GM12878 (cell line): ENCODE data around the gene EFCAB13. TPM values are rescaled to one million over a fixed set of nuclear protein-coding genes. Genes with fewer than 3 reads are reported as not detected.

ENCODE experiments used
- ATAC-seq: fragments of 200-7000 bp; cut with Tn5 transposase; 3 replicates; pipeline ENCODE4 v1.9.1; 2020; ENCODE audit warnings: mild to moderate bottlenecking, moderate library complexity
- BruUV-seq: library from RNA; stranded (reverse); fragments of 400-500 nt; replicated peaks from 2 replicates; lab custom pipeline; 2021; lab: Mats Ljungman, UMichigan
- CTCF ChIA-PET: fragments of 300-600 bp; sonication (Branson Sonifier 250); formaldehyde crosslinking; extraction: SDS; loops from one replicate; lab custom pipeline; 2021; ENCODE audit warnings: inconsistent platforms; lab: Yijun Ruan, JAX
- POLR2A ChIA-PET: fragments of 350-600 bp; formaldehyde crosslinking; extraction: SDS; loops from one replicate; lab custom pipeline; 2021; ENCODE audit warnings: inconsistent platforms; lab: Charles Lee
- RAD21 ChIA-PET: fragments of 300-600 bp; sonication (Branson Sonifier 250); formaldehyde crosslinking; loops from one replicate; lab custom pipeline; 2023; ENCODE audit warnings: antibody characterized with exemption; ENCODE audit not compliant: unreplicated experiment; lab: Charles Lee
- SMC1A ChIA-PET: fragments of 300-600 bp; sonication (Branson Sonifier 250); formaldehyde crosslinking; loops from one replicate; lab custom pipeline; 2023; ENCODE audit not compliant: unreplicated experiment, uncharacterized antibody; lab: Charles Lee
- DNase-seq: peaks from one replicate; pipeline ENCODE4 v3.0.0-alpha.2; 2011; ENCODE audit warnings: low read depth, low spot score
- FAIRE-seq: peaks from 3 replicates; lab custom pipeline; 2011; peaks lifted over from hg19 to GRCh38; lab: Jason Lieb, UNC
- H2AFZ ChIP-seq: 2 replicates; pipeline ENCODE4 v1.6.0; 2011; ENCODE audit warnings: low read depth, low read length, control low read depth; ENCODE audit not compliant: control insufficient read depth
- H3K27ac ChIP-seq: 2 replicates; pipeline ENCODE4 v1.5.1; 2011; ENCODE audit warnings: control low read depth; ENCODE audit not compliant: control insufficient read depth, insufficient read depth
- H3K27me3 ChIP-seq, 2 experiments: replicated peaks in 1 of 2; 2 replicates each; pipeline versions ENCODE4 v1.6.0 to v1.6.1; 2011; ENCODE audit warnings: low read length in 1 of 2; ENCODE audit not compliant: control insufficient read depth in 2 of 2, insufficient read depth in 2 of 2
- H3K36me3 ChIP-seq, 2 experiments: 2 replicates each; pipeline ENCODE4 v1.5.1; 2011; ENCODE audit warnings: low read length in 1 of 2; ENCODE audit not compliant: control insufficient read depth in 2 of 2, insufficient read depth in 2 of 2
- H3K4me1 ChIP-seq: 2 replicates; pipeline ENCODE4 v1.6.1; 2011; ENCODE audit warnings: mild to moderate bottlenecking, low read length, moderate library complexity, mixed read lengths; ENCODE audit not compliant: control insufficient read depth, insufficient read depth
- H3K4me2 ChIP-seq: 2 replicates; pipeline ENCODE4 v1.6.0; 2011; ENCODE audit warnings: control low read depth; ENCODE audit not compliant: control insufficient read depth, insufficient read depth
- H3K4me3 ChIP-seq: fragments of 200-600 bp; sonication (generic); 2 replicates; pipeline ENCODE4 v1.5.1; 2016
- H3K79me2 ChIP-seq: 2 replicates; pipeline ENCODE4 v1.6.0; 2011; ENCODE audit warnings: low read length; ENCODE audit not compliant: control insufficient read depth, insufficient read depth
- H3K9ac ChIP-seq: 2 replicates; pipeline ENCODE4 v1.8.0; 2011; ENCODE audit warnings: low read length, control low read depth, mixed read lengths; ENCODE audit not compliant: control insufficient read depth, insufficient read depth
- H3K9me3 ChIP-seq: replicated peaks from 3 replicates; pipeline ENCODE4 v1.5.1; 2011; ENCODE audit warnings: mild to moderate bottlenecking, low read length; ENCODE audit not compliant: control insufficient read depth, insufficient read depth
- H4K20me1 ChIP-seq: 2 replicates; pipeline ENCODE4 v1.6.0; 2011; ENCODE audit not compliant: control insufficient read depth, insufficient read depth
- ASH2L ChIP-seq: fragments of 300-600, 200-600 bp; sonication (generic); IDR thresholded peaks from 2 replicates; pipeline ENCODE4 v1.6.1; 2017; ENCODE audit warnings: low read depth, mild to moderate bottlenecking, borderline replicate concordance
- EZH2 ChIP-seq: IDR thresholded peaks from 2 replicates; pipeline ENCODE4 v1.6.1; 2012; ENCODE audit warnings: low read depth, mild to moderate bottlenecking, control low read depth, inconsistent platforms, low read length, borderline replicate concordance; ENCODE audit not compliant: control insufficient read depth
- HDAC6 ChIP-seq: fragments of 200-600 bp; sonication (generic); IDR thresholded peaks from one replicate; pipeline ENCODE4 v1.8.0; 2017; ENCODE audit warnings: antibody characterized with exemption; ENCODE audit not compliant: unreplicated experiment
- HSF1 ChIP-seq: fragments of 150-350 bp; IDR thresholded peaks from 2 replicates; pipeline ENCODE4 v1.6.1; 2014; ENCODE audit warnings: mild to moderate bottlenecking, low read depth, low read length
- NFXL1 ChIP-seq: fragments of 450-650 bp; IDR thresholded peaks from 2 replicates; pipeline ENCODE4 v1.6.1; 2017; ENCODE audit warnings: antibody characterized with exemption, mild to moderate bottlenecking, borderline replicate concordance
- NFYB ChIP-seq: IDR thresholded peaks from 2 replicates; pipeline ENCODE4 v1.6.1; 2011; ENCODE audit warnings: low read depth, mild to moderate bottlenecking, low read length, improper control_type of control experiment, moderate library complexity; ENCODE audit not compliant: insufficient read depth
- RFX5 ChIP-seq: IDR thresholded peaks from 2 replicates; pipeline ENCODE4 v1.6.1; 2011; ENCODE audit warnings: low read depth, low read length, improper control_type of control experiment
- RUNX3 ChIP-seq: IDR thresholded peaks from 2 replicates; pipeline ENCODE4 v1.6.1; 2012; ENCODE audit warnings: low read length, inconsistent platforms
- SMC3 ChIP-seq: IDR thresholded peaks from 2 replicates; pipeline ENCODE4 v1.6.1; 2011; ENCODE audit warnings: low read length, improper control_type of control experiment, borderline replicate concordance
- SREBF2 ChIP-seq: IDR thresholded peaks from 2 replicates; pipeline ENCODE4 v1.6.1; 2012; ENCODE audit warnings: mild to moderate bottlenecking, low read length
- WGBS: methylation state at CpG from one replicate; pipeline ENCODE4 v1.1.6; 2016; ENCODE audit warnings: low lambda C conversion rate; ENCODE audit not compliant: insufficient replicate concordance, insufficient coverage; ENCODE audit errors: missing lambda C conversion rate; 5-methylcytosine and 5-hydroxymethylcytosine counted together
- in situ Hi-C: fragments of 300-500 bp; cut with MboI; formaldehyde crosslinking; loops from 9 replicates; pipeline ENCODE4 v1.14.3; 2018; ENCODE audit warnings: mixed read lengths
- intact Hi-C: fragments of 100-400 bp; cut with micrococcal nuclease; formaldehyde crosslinking; loops from one replicate; pipeline ENCODE4 v1.14.2; 2022; ENCODE audit not compliant: unreplicated experiment
- polyA plus RNA-seq, 11 experiments: library from polyadenylated mRNA; depleted of rRNA in 4 of 11; unstranded in 6 of 11; stranded (reverse) in 5 of 11; fragments of >200 nt; fragmentation: Nextera tagmentation in 4 of 11; fragmentation: Illumina TruSeq in 1 of 11; extraction: Ambion mirVana in 4 of 11; extraction: Trizol in 1 of 11; gene quantifications; 1 replicate in 1 of 11; 2 replicates in 10 of 11; pipeline versions ENCODE4 v1.2.1 to v1.2.3, GENCODE V29; 2011 to 2016; ENCODE audit warnings: inconsistent platforms in 2 of 11, missing spikeins in 2 of 11, low read depth in 1 of 11
- total RNA-seq, 4 experiments: library from RNA; depleted of rRNA in 3 of 4; stranded (reverse); fragments of >200 nt in 3 of 4; fragmentation: Illumina TruSeq in 1 of 4; extraction: Trizol in 1 of 4; gene quantifications; 2 replicates each; pipeline versions ENCODE4 v1.2.1 to v1.2.3, GENCODE V29; 2013 to 2021
- TF ChIP-seq, protein P1 (sequence below): fragments of 450-650 bp; IDR thresholded peaks from 2 replicates; pipeline ENCODE4 v1.6.1; 2017; ENCODE audit warnings: mild to moderate bottlenecking, moderate library complexity
- TF ChIP-seq, protein P2 (sequence below): IDR thresholded peaks from 2 replicates; pipeline ENCODE4 v1.6.1; 2011; ENCODE audit warnings: mild to moderate bottlenecking, low read depth, low read length, moderate library complexity; ENCODE audit not compliant: insufficient replicate concordance

EFCAB13 gene
- total and polyA plus RNA-seq, 10 of the 15 experiments (the other 5 are each of a cell fraction or from before 2014, with no cell fraction given): 0.90 to 8.7 (median 5.0) TPM

GRCh38 chr17:47287068-47287467, 36.7 kb upstream of the EFCAB13 start (continued):
- TF ChIP-seq, protein P1, sequence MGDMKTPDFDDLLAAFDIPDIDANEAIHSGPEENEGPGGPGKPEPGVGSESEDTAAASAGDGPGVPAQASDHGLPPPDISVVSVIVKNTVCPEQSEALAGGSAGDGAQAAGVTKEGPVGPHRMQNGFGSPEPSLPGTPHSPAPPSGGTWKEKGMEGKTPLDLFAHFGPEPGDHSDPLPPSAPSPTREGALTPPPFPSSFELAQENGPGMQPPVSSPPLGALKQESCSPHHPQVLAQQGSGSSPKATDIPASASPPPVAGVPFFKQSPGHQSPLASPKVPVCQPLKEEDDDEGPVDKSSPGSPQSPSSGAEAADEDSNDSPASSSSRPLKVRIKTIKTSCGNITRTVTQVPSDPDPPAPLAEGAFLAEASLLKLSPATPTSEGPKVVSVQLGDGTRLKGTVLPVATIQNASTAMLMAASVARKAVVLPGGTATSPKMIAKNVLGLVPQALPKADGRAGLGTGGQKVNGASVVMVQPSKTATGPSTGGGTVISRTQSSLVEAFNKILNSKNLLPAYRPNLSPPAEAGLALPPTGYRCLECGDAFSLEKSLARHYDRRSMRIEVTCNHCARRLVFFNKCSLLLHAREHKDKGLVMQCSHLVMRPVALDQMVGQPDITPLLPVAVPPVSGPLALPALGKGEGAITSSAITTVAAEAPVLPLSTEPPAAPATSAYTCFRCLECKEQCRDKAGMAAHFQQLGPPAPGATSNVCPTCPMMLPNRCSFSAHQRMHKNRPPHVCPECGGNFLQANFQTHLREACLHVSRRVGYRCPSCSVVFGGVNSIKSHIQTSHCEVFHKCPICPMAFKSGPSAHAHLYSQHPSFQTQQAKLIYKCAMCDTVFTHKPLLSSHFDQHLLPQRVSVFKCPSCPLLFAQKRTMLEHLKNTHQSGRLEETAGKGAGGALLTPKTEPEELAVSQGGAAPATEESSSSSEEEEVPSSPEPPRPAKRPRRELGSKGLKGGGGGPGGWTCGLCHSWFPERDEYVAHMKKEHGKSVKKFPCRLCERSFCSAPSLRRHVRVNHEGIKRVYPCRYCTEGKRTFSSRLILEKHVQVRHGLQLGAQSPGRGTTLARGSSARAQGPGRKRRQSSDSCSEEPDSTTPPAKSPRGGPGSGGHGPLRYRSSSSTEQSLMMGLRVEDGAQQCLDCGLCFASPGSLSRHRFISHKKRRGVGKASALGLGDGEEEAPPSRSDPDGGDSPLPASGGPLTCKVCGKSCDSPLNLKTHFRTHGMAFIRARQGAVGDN: peak; percentile 8; the same call in 1 of the 2 replicates
- TF ChIP-seq, all 136 proteins: peak for 8

GRCh38 chr17:47287639-47288038, 36.1 kb upstream of the EFCAB13 start:
- H4K20me1 ChIP-seq: no peaks in the 10 kb centered on the region
- in situ Hi-C loops: no loop called here
- ChIA-PET SMC1A (interaction anchor here (0.6 to 8.2 kb wide), 21 partner anchors 9 to 328 kb away, joined by 3 to 110 read pairs (median 10); partner anchors contain the start of gene ITGB3), RAD21 (interaction anchor here (0.7 to 6.7 kb wide), 13 partner anchors 8 to 97 kb away, joined by 3 to 68 read pairs (median 11); partner anchors contain the start of gene ITGB3), POLR2A (interaction anchor here (0.6 to 7.0 kb wide), 19 partner anchors 8 to 123 kb away, joined by 3 to 42 read pairs (median 4); partner anchors contain the start of genes EFCAB13, ITGB3 and MYL4), CTCF (interaction anchor here (1.0 to 5.1 kb wide), 20 partner anchors 9 to 328 kb away, joined by 3 to 73 read pairs (median 8); partner anchors contain the start of gene EFCAB13)
- intact Hi-C loops: loop anchor here (1.0 to 2.0 kb wide), 2 partner anchors 8 to 25 kb away; no protein-coding TSS in a partner anchor
- DNase-seq (no peak), ATAC-seq (peak; percentile 25), FAIRE-seq (no peak)
- H3K4me2 ChIP-seq: peak overlapping the region; percentile 88
- peak overlapping the region; percentile 97 for H3K27ac ChIP-seq
- peak overlapping the region; percentile 46 for H2AFZ ChIP-seq
- H3K9me3 ChIP-seq: no peaks in the 10 kb centered on the region
- no peaks in the 10 kb centered on the region for H3K79me2 ChIP-seq
- BruUV-seq: no TSS peak
- H3K4me1 ChIP-seq: peaks cover 30% of the 10 kb centered on the region
- H3K36me3 ChIP-seq: peaks cover 0 to 5% of the 10 kb centered on the region in 2 experiments; a peak in 2 of 4 replicates
- no peaks in the 10 kb centered on the region for H3K27me3 ChIP-seq
- WGBS: 3% methylated on average over 2 of the region's 2 CpGs
- H3K4me3 ChIP-seq: no peak overlapping the region
- peak overlapping the region; percentile 73; the same call in 1 of the 2 replicates for H3K9ac ChIP-seq
- TF ChIP-seq, protein P2, sequence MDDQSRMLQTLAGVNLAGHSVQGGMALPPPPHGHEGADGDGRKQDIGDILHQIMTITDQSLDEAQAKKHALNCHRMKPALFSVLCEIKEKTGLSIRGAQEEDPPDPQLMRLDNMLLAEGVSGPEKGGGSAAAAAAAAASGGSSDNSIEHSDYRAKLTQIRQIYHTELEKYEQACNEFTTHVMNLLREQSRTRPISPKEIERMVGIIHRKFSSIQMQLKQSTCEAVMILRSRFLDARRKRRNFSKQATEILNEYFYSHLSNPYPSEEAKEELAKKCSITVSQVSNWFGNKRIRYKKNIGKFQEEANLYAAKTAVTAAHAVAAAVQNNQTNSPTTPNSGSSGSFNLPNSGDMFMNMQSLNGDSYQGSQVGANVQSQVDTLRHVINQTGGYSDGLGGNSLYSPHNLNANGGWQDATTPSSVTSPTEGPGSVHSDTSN: peak; percentile 74
- no peak for TF ChIP-seq SREBF2
- TF ChIP-seq NFXL1: no peak
- TF ChIP-seq SMC3: no peak
- no peak for TF ChIP-seq NFYB
- no peak for TF ChIP-seq HSF1
- peak; percentile 58 for TF ChIP-seq RUNX3
- TF ChIP-seq RFX5: no peak
- no peak for TF ChIP-seq EZH2
- no peak for TF ChIP-seq ASH2L
- TF ChIP-seq HDAC6: no peak
